Limb (tissue), 2 donors: Measurements from ENCODE around the gene NLRP6.
"Not testable (repeated sequence)": the region's sequence is repeated elsewhere in the genome, so short reads cannot be mapped to it uniquely, and the experiment has no call there.

ENCODE experiments used
- DNase-seq, 2 donors: peaks; one replicate each; pipeline ENCODE4 v3.0.0-alpha.2; 2016; ENCODE audit errors: extremely low spot score in 2 of 2

NLRP6 gene

GRCh38 chr11:306645-307371 lies 28.6 kb downstream of the NLRP6 start:
- no peak for DNase-seq

- DNase-seq: peak; percentile 69 to 75
These were observed 29.8 kb downstream of the NLRP6 start, which contains the start of gene IFITM2 for GRCh38 chr11:307766-308708. TSS of gene IFITM2 (plus strand) at chr11:307816. CDS start at chr11:308193, 377 bp downstream.

GRCh38 chr11:308740-309665 lies 30.8 kb downstream of the NLRP6 start:
- not testable (repeated sequence) for DNase-seq

- DNase-seq: not testable (repeated sequence)
These were observed 31.9 kb downstream of the NLRP6 start for GRCh38 chr11:309979-310572.

- DNase-seq: not testable (repeated sequence)
These were observed 33.0 kb downstream of the NLRP6 start for GRCh38 chr11:311013-311748.

- DNase-seq: no peak
These were observed 34.0 kb downstream of the NLRP6 start for GRCh38 chr11:312092-312816.

- DNase-seq: no peak
These were observed 35.1 kb downstream of the NLRP6 start for GRCh38 chr11:313304-313786.

GRCh38 chr11:313787-314553 lies 35.8 kb downstream of the NLRP6 start, which contains the start of gene IFITM1:
TSS of gene IFITM1 (plus strand) at chr11:314040. CDS start at chr11:314171, 131 bp downstream.
- DNase-seq: peak in 1 of 2 donors; percentile 36

- DNase-seq: not testable (repeated sequence)
These were observed 36.3 kb downstream of the NLRP6 start for GRCh38 chr11:314554-314875.

- DNase-seq: peak in 1 of 2 donors; percentile 29
These were observed 36.9 kb downstream of the NLRP6 start for GRCh38 chr11:315051-315481.

GRCh38 chr11:315516-315994 lies 37.3 kb downstream of the NLRP6 start:
- DNase-seq: no peak

GRCh38 chr11:316031-316701 lies 38.0 kb downstream of the NLRP6 start:
- DNase-seq: peak in 1 of 2 donors; percentile 44

- DNase-seq: no peak
These were observed 38.7 kb downstream of the NLRP6 start for GRCh38 chr11:316891-317301.

- peak in 1 of 2 donors; percentile 21 for DNase-seq
These were observed 39.6 kb downstream of the NLRP6 start for GRCh38 chr11:317668-318404.

- DNase-seq: not testable (repeated sequence)
These were observed 40.4 kb downstream of the NLRP6 start for GRCh38 chr11:318405-319120.
